Thyroid gland (tissue), 4 donors: ENCODE results near the gene SUPT7L. TPM values are rescaled to one million over a fixed set of nuclear protein-coding genes. Genes with fewer than 3 reads are reported as not detected.
"Not testable (repeated sequence)": the region's sequence is repeated elsewhere in the genome, so short reads cannot be mapped to it uniquely, and the experiment has no call there.

ENCODE experiments used
- DNase-seq, 2 donors: peaks; one replicate each; pipeline ENCODE4 v3.0.0-alpha.2; 2019
- H3K27ac ChIP-seq, 3 donors: fragments of 200-600 bp; sonication (generic); 1 replicate in 2 of 3; 2 replicates in 1 of 3; pipeline ENCODE4 v1.5.1; 2016 to 2019; ENCODE audit warnings: mild to moderate bottlenecking in 1 of 3, moderate library complexity in 1 of 3
- H3K27me3 ChIP-seq: fragments of 200-600 bp; sonication (generic); one replicate; pipeline ENCODE4 v1.5.1; 2019
- H3K36me3 ChIP-seq, 2 donors: fragments of 200-600 bp; sonication (generic); one replicate each; pipeline ENCODE4 v1.5.1; 2016 to 2019
- H3K4me1 ChIP-seq, 2 donors: fragments of 200-600 bp; sonication (generic); one replicate each; pipeline ENCODE4 v1.5.1; 2017 to 2019
- H3K4me3 ChIP-seq, 3 donors: fragments of 200-600 bp; sonication (generic); replicated peaks in 1 of 3; 1 replicate in 2 of 3; 2 replicates in 1 of 3; pipeline ENCODE4 v1.5.1; 2016; ENCODE audit warnings: mild to moderate bottlenecking in 1 of 3
- H3K9me3 ChIP-seq: fragments of 200-600 bp; sonication (generic); one replicate; pipeline ENCODE4 v1.5.1; 2017
- POLR2A ChIP-seq, 2 donors: fragments of 450-650 bp; IDR thresholded peaks; one replicate each; pipeline ENCODE4 v1.6.1; 2017; ENCODE audit warnings: antibody characterized with exemption in 2 of 2, mild to moderate bottlenecking in 2 of 2, moderate library complexity in 1 of 2
- WGBS, 2 donors: methylation state at CpG; one replicate each; pipeline ENCODE4 v1.1.5; 2017; 5-methylcytosine and 5-hydroxymethylcytosine counted together
- intact Hi-C: fragments of 100-400 bp; cut with DNase I; formaldehyde crosslinking; loops from one replicate; pipeline ENCODE4 v1.15.1; 2023
- total RNA-seq, 4 donors: library from RNA; depleted of rRNA; stranded (reverse); fragments of >200 nt; gene quantifications; one replicate each; pipeline ENCODE4 v1.2.3, GENCODE V29; 2016
- TF ChIP-seq, protein P1 (sequence below), 6 experiments: fragments of 200-600 bp in 3 of 6; fragments of 450-650 bp in 3 of 6; sonication (generic) in 3 of 6; IDR thresholded peaks; one replicate each; pipeline ENCODE4 v1.5.1; 2016 to 2019; ENCODE audit warnings: antibody characterized with exemption in 6 of 6, mild to moderate bottlenecking in 2 of 6, inconsistent platforms in 1 of 6, moderate library complexity in 1 of 6

SUPT7L gene
- total RNA-seq, 4 donors from 2014 or later = 24.9 to 38.1 (median 29.6) TPM

DNA sequence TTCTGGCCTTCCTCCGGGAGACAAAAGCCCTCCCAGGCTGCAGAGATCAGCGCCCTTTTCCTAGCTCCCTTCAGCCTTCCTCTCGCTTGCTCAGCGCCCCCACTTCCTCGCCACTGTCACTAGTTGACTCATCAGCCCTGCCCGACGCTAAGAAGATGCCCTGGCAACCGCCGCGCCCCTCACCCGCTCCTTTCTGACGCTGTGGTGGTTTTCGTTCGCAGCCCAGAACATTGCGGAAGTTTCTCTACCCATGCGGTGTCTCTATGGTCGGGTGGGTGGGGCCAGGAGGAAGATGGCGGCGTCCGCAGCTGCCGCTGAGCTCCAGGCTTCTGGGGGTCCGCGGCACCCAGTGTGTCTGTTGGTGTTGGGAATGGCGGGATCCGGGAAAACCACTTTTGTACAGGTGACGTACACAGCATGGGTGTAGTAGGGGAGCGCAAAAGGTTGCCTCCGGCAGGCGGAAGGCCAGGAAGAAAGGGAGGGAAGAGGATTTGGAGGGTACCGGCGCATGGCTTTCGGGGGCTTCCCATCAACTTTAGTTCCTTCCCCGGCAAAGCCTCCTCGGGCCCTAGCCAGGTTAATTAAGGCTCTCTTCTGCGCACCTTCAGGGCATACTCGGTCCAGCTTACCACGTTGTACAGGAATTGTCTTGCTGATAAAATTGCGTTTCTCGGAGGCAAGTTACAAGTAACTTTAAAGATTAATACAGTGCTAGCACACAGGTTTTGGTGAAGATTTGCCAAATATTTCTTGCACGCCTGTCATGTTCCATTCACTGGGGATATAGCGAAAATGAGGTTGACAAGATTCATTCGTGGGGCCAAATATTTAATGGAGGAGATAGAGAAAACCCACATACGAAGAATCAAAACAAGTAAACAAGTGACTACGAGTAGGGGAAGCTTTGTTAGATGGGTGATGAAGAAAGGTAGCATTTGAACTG is 34.4 kb downstream of the SUPT7L start, which contains the start of the genes CCDC121 and GPN1:
Gene CCDC121 (minus strand): TSS at position 246 of the 943 bp plus-strand sequence. CDS start 1,213 bp downstream, outside the sequence.
Gene GPN1 (plus strand): TSS at position 284 of the 943 bp plus-strand sequence. CDS start 9 bp downstream, at position 293.
- intact Hi-C loops = no loop called here
- peaks cover 19 to 26% of the 10 kb centered on the region in 2 donors for H3K4me1 ChIP-seq
- 1% methylated on average over 33 to 37 of the region's 44 CpGs for WGBS, 2 donors
- peak in 1 of 2 donors; percentile 83 for TF ChIP-seq POLR2A (IDR thresholded peaks at IDR 0.05)
- TF ChIP-seq, protein P1, sequence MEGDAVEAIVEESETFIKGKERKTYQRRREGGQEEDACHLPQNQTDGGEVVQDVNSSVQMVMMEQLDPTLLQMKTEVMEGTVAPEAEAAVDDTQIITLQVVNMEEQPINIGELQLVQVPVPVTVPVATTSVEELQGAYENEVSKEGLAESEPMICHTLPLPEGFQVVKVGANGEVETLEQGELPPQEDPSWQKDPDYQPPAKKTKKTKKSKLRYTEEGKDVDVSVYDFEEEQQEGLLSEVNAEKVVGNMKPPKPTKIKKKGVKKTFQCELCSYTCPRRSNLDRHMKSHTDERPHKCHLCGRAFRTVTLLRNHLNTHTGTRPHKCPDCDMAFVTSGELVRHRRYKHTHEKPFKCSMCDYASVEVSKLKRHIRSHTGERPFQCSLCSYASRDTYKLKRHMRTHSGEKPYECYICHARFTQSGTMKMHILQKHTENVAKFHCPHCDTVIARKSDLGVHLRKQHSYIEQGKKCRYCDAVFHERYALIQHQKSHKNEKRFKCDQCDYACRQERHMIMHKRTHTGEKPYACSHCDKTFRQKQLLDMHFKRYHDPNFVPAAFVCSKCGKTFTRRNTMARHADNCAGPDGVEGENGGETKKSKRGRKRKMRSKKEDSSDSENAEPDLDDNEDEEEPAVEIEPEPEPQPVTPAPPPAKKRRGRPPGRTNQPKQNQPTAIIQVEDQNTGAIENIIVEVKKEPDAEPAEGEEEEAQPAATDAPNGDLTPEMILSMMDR (IDR thresholded peaks at IDR 0.05) = no peak
- DNase-seq = peak; percentile 79 to 80
- peak within 1 kb of the TSS in 2 of 3 donors; percentile 61 to 89 for H3K27ac ChIP-seq
- no peaks in the 10 kb centered on the region for H3K9me3 ChIP-seq
- H3K36me3 ChIP-seq = peaks cover 8 to 11% of the 10 kb centered on the region in 2 donors
- H3K4me3 ChIP-seq = peak within 1 kb of the TSS; percentile 45 to 69 (median 62)
- H3K27me3 ChIP-seq = no peaks in the 10 kb centered on the region

DNA sequence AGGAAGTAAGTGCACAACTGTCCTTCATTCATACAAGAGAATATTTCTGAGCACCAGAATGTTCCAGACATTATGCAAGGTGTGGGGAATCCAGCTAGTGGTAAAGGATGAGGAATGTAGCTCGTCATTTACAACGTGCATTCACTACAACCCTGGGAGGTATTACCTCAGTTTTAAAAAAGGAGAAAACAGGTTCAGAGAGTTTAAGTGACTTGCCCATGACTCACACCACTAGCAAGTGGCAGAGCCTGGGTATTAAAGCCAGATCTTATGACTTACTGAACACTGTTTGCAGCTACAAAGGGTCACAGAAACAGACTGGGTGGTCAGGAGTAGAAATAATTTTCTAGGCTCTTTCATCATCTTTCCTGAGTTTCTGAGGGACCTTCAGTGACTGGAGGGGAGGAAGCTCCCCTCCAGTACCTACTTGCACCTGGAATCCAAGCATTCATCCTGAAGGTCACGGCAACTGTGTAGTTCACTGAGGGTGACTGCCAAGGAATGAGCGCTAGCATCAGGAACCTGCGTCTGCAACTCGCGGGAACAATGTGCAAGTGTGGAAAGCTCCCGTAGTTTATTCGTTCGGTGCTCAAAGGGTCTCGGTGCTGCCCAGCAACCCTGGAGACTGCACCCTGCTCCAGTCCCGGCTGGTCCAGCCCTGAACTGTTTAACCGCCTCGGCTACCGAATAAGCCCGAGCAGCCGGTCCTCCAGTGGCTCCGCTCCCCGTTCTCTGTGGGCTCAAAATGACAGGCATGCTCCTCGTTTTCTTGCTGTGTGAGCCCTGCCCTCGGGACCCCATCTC is 35.2 kb downstream of the SUPT7L start:
- Histone ChIP-seq H3K9me3 (no peaks in the 10 kb centered on the region), H3K4me1 (peaks cover 19 to 26% of the 10 kb centered on the region in 2 donors), H3K36me3 (peaks cover 6 to 8% of the 10 kb centered on the region in 2 donors), H3K27ac (peak overlapping the region in 2 of 3 donors; percentile 61 to 89), H3K27me3 (no peaks in the 10 kb centered on the region), H3K4me3 (peak overlapping the region; percentile 45 to 69 (median 62))
- no peak for TF ChIP-seq POLR2A (IDR thresholded peaks at IDR 0.05)
- TF ChIP-seq, protein P1 (IDR thresholded peaks at IDR 0.05) = no peak
- intact Hi-C loops = no loop called here
- WGBS, 2 donors = 5 to 20% methylated on average over 5 to 15 of the region's 21 CpGs
- DNase-seq = no peak

DNA sequence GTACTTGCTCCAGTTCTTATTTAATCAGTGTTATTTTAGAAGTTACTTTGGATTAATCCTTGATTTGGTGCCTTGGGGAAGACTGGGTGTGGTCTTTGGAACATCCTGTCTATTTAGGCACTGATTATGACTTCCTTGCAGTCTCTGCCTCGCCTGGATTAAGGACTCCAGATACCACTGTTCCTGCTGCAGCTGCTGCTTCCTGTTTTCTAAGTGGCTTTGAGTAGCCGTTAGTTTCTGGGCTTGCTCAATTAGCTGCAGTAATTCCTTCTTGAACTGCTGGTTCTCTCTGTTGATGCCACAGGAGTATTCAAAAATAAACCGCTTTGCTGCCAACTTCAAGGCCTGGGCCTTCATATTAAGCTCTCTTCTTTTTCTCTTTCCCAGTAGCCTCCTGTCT is 36.5 kb downstream of the SUPT7L start:
- Histone ChIP-seq H3K4me1 (peaks cover 19 to 26% of the 10 kb centered on the region in 2 donors), H3K27ac (peak overlapping the region in 2 of 3 donors; percentile 38 to 46), H3K36me3 (peaks cover 9 to 14% of the 10 kb centered on the region in 2 donors)
- DNase-seq, H3K4me3 ChIP-seq, H3K9me3 ChIP-seq, intact Hi-C loops, H3K27me3 ChIP-seq: not testable (repeated sequence)
- WGBS, 2 donors = 62 to 68% methylated on average over 3 of the region's 3 CpGs

DNA sequence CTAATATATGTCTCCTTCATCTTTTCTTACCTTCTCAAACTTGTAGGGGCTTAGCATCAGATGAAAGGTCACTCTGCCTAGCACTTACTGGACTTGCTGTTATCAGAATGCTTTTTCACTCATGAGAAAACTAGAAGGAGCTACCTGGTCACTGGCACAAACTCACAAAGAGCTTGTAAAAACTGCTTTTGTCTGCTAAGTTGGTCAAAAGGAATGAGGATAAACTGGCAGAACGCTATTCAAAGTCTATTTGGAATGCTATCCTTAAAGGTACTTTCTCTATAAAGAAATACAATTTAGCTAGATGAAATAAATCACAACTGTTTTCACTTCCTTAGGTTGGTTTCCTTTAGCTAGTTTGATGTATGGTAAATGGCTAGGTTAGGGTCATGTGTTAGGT is 37.1 kb downstream of the SUPT7L start:
- H3K4me3 ChIP-seq, DNase-seq, H3K27me3 ChIP-seq, intact Hi-C loops, H3K9me3 ChIP-seq: not testable (repeated sequence)
- Histone ChIP-seq H3K36me3 (peaks cover 14 to 15% of the 10 kb centered on the region in 2 donors), H3K27ac (peak overlapping the region in 2 of 3 donors; percentile 38 to 46), H3K4me1 (peaks cover 19 to 26% of the 10 kb centered on the region in 2 donors)
- WGBS, 2 donors = 59 to 60% methylated on average over 1 of the region's 1 CpG

DNA sequence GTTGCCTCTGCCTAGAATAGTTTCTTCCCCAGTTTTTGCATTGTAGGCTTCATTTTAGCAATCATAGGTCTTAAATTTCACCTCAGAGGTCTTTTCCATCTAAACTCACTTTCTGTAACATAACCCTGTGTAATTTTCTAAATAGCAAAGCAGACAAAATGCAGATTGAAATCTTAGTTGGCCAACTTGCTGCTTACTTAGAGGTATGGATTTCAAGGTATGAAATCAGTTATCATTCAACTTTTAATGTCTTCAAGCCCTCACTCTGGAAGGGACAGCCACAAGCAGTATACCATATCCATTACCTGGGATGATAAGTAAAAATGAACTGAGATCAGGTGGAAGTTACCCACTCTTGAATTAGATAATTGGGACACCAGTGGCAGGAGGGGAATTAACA is 38.5 kb downstream of the SUPT7L start:
- no peak overlapping the region for H3K27ac ChIP-seq
- H3K36me3 ChIP-seq = peaks cover 14 to 22% of the 10 kb centered on the region in 2 donors
- intact Hi-C loops = no loop called here
- no peaks in the 10 kb centered on the region for H3K27me3 ChIP-seq
- H3K9me3 ChIP-seq = no peaks in the 10 kb centered on the region
- peaks cover 18 to 25% of the 10 kb centered on the region in 2 donors for H3K4me1 ChIP-seq
- no peak for TF ChIP-seq POLR2A (IDR thresholded peaks at IDR 0.05)
- TF ChIP-seq, protein P1 (IDR thresholded peaks at IDR 0.05) = no peak
- no peak overlapping the region for H3K4me3 ChIP-seq
- DNase-seq = no peak
